ENCODE measurements around the gene SPI1.

SPI1 gene

DNA sequence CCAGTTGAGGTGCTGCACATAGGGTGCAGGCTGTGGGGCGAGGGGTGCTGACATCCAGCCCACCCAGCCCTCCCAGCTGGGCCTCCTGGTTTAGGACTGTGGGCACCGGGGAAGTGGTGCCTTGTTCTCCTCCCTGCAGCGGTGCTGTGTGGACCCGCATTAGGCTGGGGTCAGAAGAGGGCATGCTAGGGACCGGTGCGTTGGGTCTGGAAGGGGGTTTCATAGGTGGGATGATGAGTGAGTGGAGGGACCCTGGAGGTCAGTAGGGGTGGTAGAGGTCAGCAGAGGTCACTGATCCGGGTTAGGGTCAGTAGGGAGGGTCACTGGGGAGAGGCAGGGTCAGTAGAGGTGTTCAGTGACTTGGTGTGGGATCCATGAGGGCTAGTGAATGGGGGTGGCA is 19.2 kb downstream of the SPI1 start:
- no peak overlapping the region for H3K4me3 ChIP-seq (ENCODE audit: low read depth, low read length)
- TF ChIP-seq MYC (IDR thresholded peaks at IDR 0.05; ENCODE audit: low read depth, low read length): no peak
- DNase-seq (ENCODE audit: low read depth): no peak

DNA sequence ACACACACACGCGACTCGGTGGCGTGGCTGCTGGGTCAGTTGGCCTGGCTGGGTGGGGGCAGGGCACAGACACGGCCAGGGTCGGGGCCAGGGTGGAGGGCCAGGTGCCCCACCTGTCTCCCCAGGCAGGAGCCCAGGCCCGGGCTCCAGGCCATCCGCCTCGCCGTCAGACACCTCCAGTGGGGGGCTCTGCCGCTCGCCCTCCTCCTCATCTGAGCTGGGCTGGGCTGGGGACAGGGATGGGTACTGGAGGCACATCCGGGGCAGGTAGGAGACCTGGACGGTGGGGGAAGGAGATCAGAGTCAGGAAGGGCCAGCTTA is 19.7 kb downstream of the SPI1 start:
- no peak overlapping the region for H3K4me3 ChIP-seq (ENCODE audit: low read depth, low read length)
- no peak for DNase-seq (ENCODE audit: low read depth)
- TF ChIP-seq CTCF (IDR thresholded peaks at IDR 0.05; ENCODE audit: low read depth, low read length) (no peak), POLR2A (IDR thresholded peaks at IDR 0.05; ENCODE audit: extremely low read depth, insufficient read length) (no peak), MYC (IDR thresholded peaks at IDR 0.05; ENCODE audit: low read depth, low read length) (no peak)
- TF ChIP-seq, protein P1, sequence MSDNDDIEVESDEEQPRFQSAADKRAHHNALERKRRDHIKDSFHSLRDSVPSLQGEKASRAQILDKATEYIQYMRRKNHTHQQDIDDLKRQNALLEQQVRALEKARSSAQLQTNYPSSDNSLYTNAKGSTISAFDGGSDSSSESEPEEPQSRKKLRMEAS (IDR thresholded peaks at IDR 0.05; ENCODE audit: low read depth, low read length): no peak

- TF ChIP-seq MYC (IDR thresholded peaks at IDR 0.05; ENCODE audit: low read depth, low read length) (no peak), POLR2A (IDR thresholded peaks at IDR 0.05; ENCODE audit: extremely low read depth, insufficient read length) (no peak), CTCF (IDR thresholded peaks at IDR 0.05; ENCODE audit: low read depth, low read length) (no peak)
- TF ChIP-seq, protein P1 (IDR thresholded peaks at IDR 0.05; ENCODE audit: low read depth, low read length): no peak
- no peak for DNase-seq (ENCODE audit: low read depth)
- no peak overlapping the region for H3K4me3 ChIP-seq (ENCODE audit: low read depth, low read length)
Observed at GRCh38 chr11:47357985-47358730, 20.2 kb downstream of the SPI1 start.

GRCh38 chr11:47356998-47357329 is 21.4 kb downstream of the SPI1 start:
- TF ChIP-seq POLR2A (IDR thresholded peaks at IDR 0.05; ENCODE audit: extremely low read depth, insufficient read length): no peak
- TF ChIP-seq, protein P1 (IDR thresholded peaks at IDR 0.05; ENCODE audit: low read depth, low read length): peak; percentile 36; the same call in 1 of the 2 replicates
- no peak overlapping the region for H3K4me3 ChIP-seq (ENCODE audit: low read depth, low read length)
- DNase-seq (ENCODE audit: low read depth): no peak

DNA sequence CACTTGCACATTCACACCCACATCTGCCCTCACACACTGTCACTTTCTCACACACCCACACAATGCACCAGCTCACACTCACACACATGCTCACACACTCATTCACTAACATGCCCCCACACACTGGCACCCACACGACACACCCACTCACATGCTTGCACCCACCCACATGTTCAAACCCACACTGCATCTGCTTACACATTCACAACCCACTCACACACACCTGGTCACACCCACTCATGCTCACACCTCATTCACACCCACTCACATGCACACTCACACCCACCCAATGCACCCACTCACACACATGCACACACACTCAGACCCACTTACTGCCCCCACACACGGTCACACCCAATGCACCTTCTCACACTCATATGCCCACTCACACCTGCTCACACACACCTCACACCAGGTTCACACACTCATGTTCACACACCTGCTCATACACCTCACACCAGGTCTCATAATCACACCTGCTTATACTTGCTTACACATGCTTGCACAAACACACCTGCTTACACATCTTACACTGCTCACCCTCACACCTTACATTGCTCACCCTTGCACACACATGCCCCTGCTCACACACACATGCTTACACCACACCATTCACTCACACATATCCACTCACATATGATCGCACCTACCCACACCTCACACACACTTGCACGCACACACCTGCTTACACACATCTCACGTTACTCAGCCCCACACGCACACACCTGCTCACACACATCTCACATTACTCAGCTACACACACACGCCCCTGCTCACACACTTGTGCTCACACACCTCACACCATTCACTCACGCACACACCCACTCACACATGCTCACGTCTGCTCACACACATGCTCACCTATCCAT is 22.0 kb downstream of the SPI1 start:
- no peak for DNase-seq (ENCODE audit: low read depth)
- TF ChIP-seq POLR2A (IDR thresholded peaks at IDR 0.05; ENCODE audit: extremely low read depth, insufficient read length) (no peak), MYC (IDR thresholded peaks at IDR 0.05; ENCODE audit: low read depth, low read length) (no peak), CTCF (IDR thresholded peaks at IDR 0.05; ENCODE audit: low read depth, low read length) (no peak)
- TF ChIP-seq, protein P1 (IDR thresholded peaks at IDR 0.05; ENCODE audit: low read depth, low read length): no peak
- no peak overlapping the region for H3K4me3 ChIP-seq (ENCODE audit: low read depth, low read length)

- no peak overlapping the region for H3K4me3 ChIP-seq (ENCODE audit: low read depth, low read length)
- DNase-seq (ENCODE audit: low read depth): peak; percentile 60
- TF ChIP-seq CTCF (IDR thresholded peaks at IDR 0.05; ENCODE audit: low read depth, low read length) (peak; percentile 38), POLR2A (IDR thresholded peaks at IDR 0.05; ENCODE audit: extremely low read depth, insufficient read length) (no peak)
Observed at GRCh38 chr11:47355283-47356128, 22.8 kb downstream of the SPI1 start.
